Effector CD8-positive, alpha-beta T cell (primary cell): ENCODE measurements around the gene PTPRN2.
"Not testable (repeated sequence)": the region's sequence is repeated elsewhere in the genome, so short reads cannot be mapped to it uniquely, and the experiment has no call there.

Experiments used
- DNase-seq: peaks from one replicate; lab custom pipeline; 2025; lab: John Stamatoyannopoulos, UW

The PTPRN2 gene

GRCh38 chr7:157518514-157519175 is 1069.0 kb downstream of the PTPRN2 start:
- DNase-seq = no peak

- no peak for DNase-seq
These were observed 1069.7 kb downstream of the PTPRN2 start for GRCh38 chr7:157517782-157518513.

GRCh38 chr7:157516911-157517781 is 1070.5 kb downstream of the PTPRN2 start:
- DNase-seq = no peak

- no peak for DNase-seq
These were observed 1071.3 kb downstream of the PTPRN2 start for GRCh38 chr7:157516311-157516710.

- no peak for DNase-seq
These were observed 1072.1 kb downstream of the PTPRN2 start for GRCh38 chr7:157515342-157516041.

- DNase-seq = no peak
These were observed 1072.9 kb downstream of the PTPRN2 start for GRCh38 chr7:157514746-157515145.

- no peak for DNase-seq
These were observed 1073.3 kb downstream of the PTPRN2 start for GRCh38 chr7:157514306-157514705.

- DNase-seq = no peak
These were observed 1073.9 kb downstream of the PTPRN2 start for GRCh38 chr7:157513682-157514081.

GRCh38 chr7:157513162-157513621 is 1074.4 kb downstream of the PTPRN2 start:
- no peak for DNase-seq

GRCh38 chr7:157509226-157509625 is 1078.4 kb downstream of the PTPRN2 start:
- DNase-seq = no peak

- DNase-seq = no peak
These were observed 1079.1 kb downstream of the PTPRN2 start for GRCh38 chr7:157508477-157508881.

- no peak for DNase-seq
These were observed 1079.6 kb downstream of the PTPRN2 start for GRCh38 chr7:157507987-157508386.

GRCh38 chr7:157506268-157506667 is 1081.4 kb downstream of the PTPRN2 start:
- DNase-seq = no peak

- no peak for DNase-seq
These were observed 1082.0 kb downstream of the PTPRN2 start for GRCh38 chr7:157505646-157506045.

- no peak for DNase-seq
These were observed 1084.4 kb downstream of the PTPRN2 start for GRCh38 chr7:157503229-157503628.

GRCh38 chr7:157502701-157503111 is 1084.9 kb downstream of the PTPRN2 start:
- DNase-seq = peak; percentile 40

- DNase-seq = no peak
These were observed 1086.0 kb downstream of the PTPRN2 start for GRCh38 chr7:157501581-157501980.

GRCh38 chr7:157500989-157501540 is 1086.6 kb downstream of the PTPRN2 start:
- not testable (repeated sequence) for DNase-seq

- DNase-seq = no peak
These were observed 1087.3 kb downstream of the PTPRN2 start for GRCh38 chr7:157500171-157500960.

GRCh38 chr7:157499835-157500153 is 1087.8 kb downstream of the PTPRN2 start:
- no peak for DNase-seq
